Endothelial cell of hepatic sinusoid (primary cell): ENCODE data around the gene ROR1.
"Not testable (repeated sequence)": the region's sequence is repeated elsewhere in the genome, so short reads cannot be mapped to it uniquely, and the experiment has no call there.

Experiments used
- in situ Hi-C: cut with HindIII; loops from 2 replicates; pipeline ENCODE4 v1.10.0; 2017; ENCODE audit warnings: low sequenced_read_pairs

ROR1 gene

GRCh38 chr1:63819795-63820194 is 46.0 kb downstream of the ROR1 start:
- in situ Hi-C loops = loop anchor here (5.0 kb wide), 1 partner anchor 38 kb away; no protein-coding TSS in a partner anchor

- in situ Hi-C loops = no loop called here
Measured at GRCh38 chr1:63821091-63822005, 47.5 kb downstream of the ROR1 start.

- in situ Hi-C loops = no loop called here
Measured at GRCh38 chr1:63822540-63822939, 48.7 kb downstream of the ROR1 start.

GRCh38 chr1:63824451-63824850 is 50.6 kb downstream of the ROR1 start:
- in situ Hi-C loops = no loop called here

- in situ Hi-C loops = no loop called here
Measured at GRCh38 chr1:63825111-63825510, 51.3 kb downstream of the ROR1 start.

GRCh38 chr1:63826246-63826861 is 52.5 kb downstream of the ROR1 start:
- in situ Hi-C loops = not testable (repeated sequence)

GRCh38 chr1:63827411-63828321 is 53.8 kb downstream of the ROR1 start:
- in situ Hi-C loops = no loop called here

- in situ Hi-C loops = no loop called here
Measured at GRCh38 chr1:63828322-63829044, 54.7 kb downstream of the ROR1 start.

- in situ Hi-C loops = no loop called here
Measured at GRCh38 chr1:63829349-63830327, 55.8 kb downstream of the ROR1 start.

- in situ Hi-C loops = no loop called here
Measured at GRCh38 chr1:63831409-63831808, 57.6 kb downstream of the ROR1 start.

GRCh38 chr1:63833363-63834119 is 59.7 kb downstream of the ROR1 start:
- in situ Hi-C loops = no loop called here

GRCh38 chr1:63835128-63835527 is 61.3 kb downstream of the ROR1 start:
- in situ Hi-C loops = no loop called here

- in situ Hi-C loops = no loop called here
Measured at GRCh38 chr1:63836374-63836773, 62.6 kb downstream of the ROR1 start.

GRCh38 chr1:63836830-63837229 is 63.0 kb downstream of the ROR1 start:
- in situ Hi-C loops = no loop called here

- in situ Hi-C loops = no loop called here
Measured at GRCh38 chr1:63843010-63843409, 69.2 kb downstream of the ROR1 start.

- in situ Hi-C loops = no loop called here
Measured at GRCh38 chr1:63843884-63844283, 70.1 kb downstream of the ROR1 start.

GRCh38 chr1:63845346-63845745 is 71.5 kb downstream of the ROR1 start:
- in situ Hi-C loops = no loop called here

GRCh38 chr1:63847308-63847910 is 73.6 kb downstream of the ROR1 start:
- in situ Hi-C loops = no loop called here
